ENCODE results near the gene CACNG6. TPM values are rescaled to one million over a fixed set of nuclear protein-coding genes. Genes with fewer than 3 reads are reported as not detected.

The CACNG6 gene
- total RNA-seq, 1 donor from 2014 or later, result not detected

GRCh38 chr19:53983457-53984289 is 7.8 kb upstream of the CACNG6 start:
- DNase-seq (ENCODE audit: extremely low spot score in 2 of 2), result no peak
- no peaks in the 10 kb centered on the region for H3K36me3 ChIP-seq
- peaks cover 13% of the 10 kb centered on the region for H3K4me1 ChIP-seq
- TF ChIP-seq, protein P1, sequence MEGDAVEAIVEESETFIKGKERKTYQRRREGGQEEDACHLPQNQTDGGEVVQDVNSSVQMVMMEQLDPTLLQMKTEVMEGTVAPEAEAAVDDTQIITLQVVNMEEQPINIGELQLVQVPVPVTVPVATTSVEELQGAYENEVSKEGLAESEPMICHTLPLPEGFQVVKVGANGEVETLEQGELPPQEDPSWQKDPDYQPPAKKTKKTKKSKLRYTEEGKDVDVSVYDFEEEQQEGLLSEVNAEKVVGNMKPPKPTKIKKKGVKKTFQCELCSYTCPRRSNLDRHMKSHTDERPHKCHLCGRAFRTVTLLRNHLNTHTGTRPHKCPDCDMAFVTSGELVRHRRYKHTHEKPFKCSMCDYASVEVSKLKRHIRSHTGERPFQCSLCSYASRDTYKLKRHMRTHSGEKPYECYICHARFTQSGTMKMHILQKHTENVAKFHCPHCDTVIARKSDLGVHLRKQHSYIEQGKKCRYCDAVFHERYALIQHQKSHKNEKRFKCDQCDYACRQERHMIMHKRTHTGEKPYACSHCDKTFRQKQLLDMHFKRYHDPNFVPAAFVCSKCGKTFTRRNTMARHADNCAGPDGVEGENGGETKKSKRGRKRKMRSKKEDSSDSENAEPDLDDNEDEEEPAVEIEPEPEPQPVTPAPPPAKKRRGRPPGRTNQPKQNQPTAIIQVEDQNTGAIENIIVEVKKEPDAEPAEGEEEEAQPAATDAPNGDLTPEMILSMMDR (IDR thresholded peaks at IDR 0.05), result no peak
- TF ChIP-seq POLR2AphosphoS5 (IDR thresholded peaks at IDR 0.05; ENCODE audit: insufficient read depth in 1 of 2, low read depth in 1 of 2) (no peak), POLR2A (IDR thresholded peaks at IDR 0.05) (no peak)
- intact Hi-C loops (cut with DNase I), result no loop called here
- H3K4me3 ChIP-seq, result no peak overlapping the region
- H3K9me3 ChIP-seq, result no peaks in the 10 kb centered on the region
- no peaks in the 10 kb centered on the region for H3K27me3 ChIP-seq
- no peak overlapping the region for H3K27ac ChIP-seq

DNA sequence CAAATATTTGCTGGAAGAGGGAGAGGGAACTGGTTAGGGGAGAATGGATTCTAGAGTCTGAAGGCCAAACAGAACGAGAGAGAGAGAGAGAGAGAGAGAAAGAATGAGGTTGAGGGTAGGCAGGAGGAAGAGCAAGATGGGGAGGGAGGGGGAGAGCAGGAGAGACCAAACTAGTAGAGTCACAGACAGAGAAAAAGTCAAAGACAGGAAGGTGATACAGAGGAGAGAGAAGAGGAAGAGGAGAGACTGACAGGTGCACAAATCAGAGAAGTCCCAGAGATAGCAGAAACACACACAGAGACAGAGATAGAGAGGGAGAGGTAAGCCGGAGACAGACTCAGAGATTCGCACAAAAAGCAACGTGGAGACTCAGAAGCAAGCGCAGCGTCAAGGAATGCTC is 5.6 kb upstream of the CACNG6 start:
- H3K27me3 ChIP-seq, result no peaks in the 10 kb centered on the region
- H3K4me3 ChIP-seq, result no peak overlapping the region
- DNase-seq (ENCODE audit: extremely low spot score in 2 of 2), result no peak
- H3K36me3 ChIP-seq, result no peaks in the 10 kb centered on the region
- no peak overlapping the region for H3K27ac ChIP-seq
- TF ChIP-seq POLR2A (IDR thresholded peaks at IDR 0.05), result no peak
- TF ChIP-seq, protein P1 (IDR thresholded peaks at IDR 0.05), result no peak
- no peak for TF ChIP-seq POLR2AphosphoS5 (IDR thresholded peaks at IDR 0.05; ENCODE audit: insufficient read depth in 1 of 2, low read depth in 1 of 2)
- no peaks in the 10 kb centered on the region for H3K4me1 ChIP-seq
- intact Hi-C loops (cut with DNase I), result loop anchor here (5.0 kb wide), 1 partner anchor 286 kb away; no protein-coding TSS in a partner anchor
- H3K9me3 ChIP-seq, result no peaks in the 10 kb centered on the region

- intact Hi-C loops (cut with DNase I), result loop anchor here (5.0 kb wide), 1 partner anchor 283 kb away; no protein-coding TSS in a partner anchor
- H3K27me3 ChIP-seq, result peaks cover 21% of the 10 kb centered on the region
These were observed 2.5 kb upstream of the CACNG6 start for GRCh38 chr19:53988981-53989380.

DNA sequence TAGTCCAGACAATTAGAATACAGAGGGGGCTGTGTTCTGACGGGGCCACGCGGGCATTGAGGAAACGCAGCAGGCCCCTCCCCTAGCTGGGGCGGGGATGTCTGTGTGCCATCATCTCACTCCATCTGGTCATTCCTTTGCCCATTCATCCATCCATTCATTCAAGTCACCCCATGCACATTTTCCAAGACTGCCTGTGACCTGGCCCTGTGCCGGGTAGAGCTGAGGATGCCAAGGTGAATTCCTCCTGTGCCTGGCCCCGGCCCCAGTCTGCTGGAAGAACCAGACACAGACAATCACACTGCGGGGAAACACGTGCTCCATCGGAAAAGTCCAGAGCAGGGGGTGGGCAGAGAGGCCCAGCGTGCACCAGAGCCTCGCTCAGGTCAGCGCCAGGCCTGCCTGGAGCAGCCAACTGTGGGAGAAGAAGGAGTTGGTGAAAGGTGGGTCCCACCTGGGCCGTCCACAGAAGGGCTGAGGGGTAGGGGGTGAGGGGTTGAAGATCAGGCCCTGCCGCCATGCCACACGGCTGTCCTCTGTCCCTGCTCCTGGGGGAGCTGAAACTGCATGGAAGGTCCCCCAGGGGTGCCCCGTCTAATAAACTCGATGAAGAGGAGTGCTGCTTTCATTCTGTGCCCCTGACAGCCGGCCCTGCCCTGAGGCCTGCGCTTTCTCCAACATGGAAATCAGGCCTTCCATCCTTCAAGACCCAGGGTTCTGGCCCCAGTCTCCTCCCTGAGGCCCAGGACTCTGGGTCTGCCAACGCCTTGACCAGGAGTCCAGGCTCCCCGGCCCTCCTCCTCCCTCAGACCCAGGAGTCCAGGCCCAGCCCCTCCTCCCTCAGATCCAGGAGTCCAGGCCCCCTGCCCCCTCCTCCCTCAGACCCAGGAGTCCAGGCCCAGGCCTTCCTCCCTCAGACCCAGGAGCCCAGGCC is 1.6 kb upstream of the CACNG6 start:
- Histone ChIP-seq H3K36me3 (no peaks in the 10 kb centered on the region), H3K27ac (no peak overlapping the region), H3K9me3 (no peaks in the 10 kb centered on the region), H3K4me3 (no peak overlapping the region), H3K27me3 (peaks cover 21% of the 10 kb centered on the region), H3K4me1 (peaks cover 12% of the 10 kb centered on the region)
- intact Hi-C loops (cut with DNase I), result loop anchor here (5.0 kb wide), 1 partner anchor 282 kb away; no protein-coding TSS in a partner anchor
- TF ChIP-seq, protein P1 (IDR thresholded peaks at IDR 0.05), result no peak
- no peak for TF ChIP-seq POLR2AphosphoS5 (IDR thresholded peaks at IDR 0.05; ENCODE audit: insufficient read depth in 1 of 2, low read depth in 1 of 2)
- DNase-seq (ENCODE audit: extremely low spot score in 2 of 2), result no peak

More at GRCh38 chr19:53988981-53989380, 2.5 kb upstream of the CACNG6 start:
- Histone ChIP-seq H3K4me3 (no peak overlapping the region), H3K4me1 (peaks cover 12% of the 10 kb centered on the region), H3K27ac (no peak overlapping the region), H3K36me3 (no peaks in the 10 kb centered on the region), H3K9me3 (no peaks in the 10 kb centered on the region)
- TF ChIP-seq POLR2A (IDR thresholded peaks at IDR 0.05) (no peak), POLR2AphosphoS5 (IDR thresholded peaks at IDR 0.05; ENCODE audit: insufficient read depth in 1 of 2, low read depth in 1 of 2) (no peak)
- TF ChIP-seq, protein P1 (IDR thresholded peaks at IDR 0.05), result no peak
- no peak for DNase-seq (ENCODE audit: extremely low spot score in 2 of 2)
